Panc1 (cell line): ENCODE measurements around the gene GALNT9. TPM values are rescaled to one million over a fixed set of nuclear protein-coding genes. Genes with fewer than 3 reads are reported as not detected.

Experiments
- ATAC-seq: fragments of 200-7000 bp; cut with Tn5 transposase; 2 replicates; pipeline ENCODE4 v1.9.1; 2020; ENCODE audit warnings: mild to moderate bottlenecking, moderate library complexity
- BruUV-seq: library from RNA; stranded (reverse); fragments of 400-500 nt; replicated peaks from 2 replicates; lab custom pipeline; 2021; lab: Mats Ljungman, UMichigan
- CTCF ChIA-PET: fragments of 300-600 bp; sonication (Branson Sonifier 250); formaldehyde crosslinking; loops from one replicate; lab custom pipeline; 2022; ENCODE audit warnings: antibody characterized with exemption; lab: Charles Lee
- POLR2A ChIA-PET: fragments of 300-600 bp; sonication (Branson Sonifier 250); formaldehyde crosslinking; loops from one replicate; lab custom pipeline; 2022; ENCODE audit warnings: antibody characterized with exemption; lab: Charles Lee
- DNase-seq: peaks from one replicate; pipeline ENCODE4 v3.0.0-alpha.2; 2010; ENCODE audit warnings: low read depth, low spot score
- H3K27ac ChIP-seq: 2 replicates; pipeline ENCODE4 v1.5.1; 2011; ENCODE audit warnings: mild to moderate bottlenecking, low read length, inconsistent platforms
- H3K27me3 ChIP-seq: fragments of 200-500 bp; sonication (Bioruptor generic); 2 replicates; pipeline ENCODE4 v1.6.0; 2014; ENCODE audit warnings: low read length, inconsistent platforms; ENCODE audit not compliant: control insufficient read depth, insufficient read depth
- H3K36me3 ChIP-seq: fragments of 200-500 bp; sonication (Bioruptor generic); 2 replicates; pipeline ENCODE4 v1.5.1; 2014; ENCODE audit warnings: inconsistent platforms, mild to moderate bottlenecking, low read length, moderate library complexity; ENCODE audit not compliant: control insufficient read depth, insufficient read depth
- H3K4me1 ChIP-seq: 2 replicates; pipeline ENCODE4 v1.5.1; 2011; ENCODE audit warnings: inconsistent platforms, mild to moderate bottlenecking, low read length, moderate library complexity; ENCODE audit not compliant: control insufficient read depth, insufficient read depth
- H3K4me3 ChIP-seq, 2 experiments: 2 replicates each; pipeline ENCODE4 v1.5.1; 2011 to 2012; ENCODE audit warnings: low read depth in 2 of 2, low read length in 2 of 2, mild to moderate bottlenecking in 2 of 2, inconsistent platforms in 1 of 2, moderate library complexity in 1 of 2
- H3K9me3 ChIP-seq: fragments of 200-500 bp; sonication (Bioruptor generic); 2 replicates; pipeline ENCODE4 v1.5.1; 2014; ENCODE audit warnings: low read depth, mild to moderate bottlenecking, inconsistent platforms, low read length, moderate library complexity; ENCODE audit not compliant: control insufficient read depth, insufficient read depth
- POLR2AphosphoS5 ChIP-seq: IDR thresholded peaks from 2 replicates; pipeline ENCODE4 v1.6.1; 2012; ENCODE audit warnings: mild to moderate bottlenecking, low read depth, low read length, moderate library complexity
- SIN3A ChIP-seq: IDR thresholded peaks from 2 replicates; pipeline ENCODE4 v1.6.1; 2012; ENCODE audit warnings: low read depth, mild to moderate bottlenecking, low read length, moderate library complexity, borderline replicate concordance; ENCODE audit not compliant: insufficient read depth
- TCF7L2 ChIP-seq: IDR thresholded peaks from 2 replicates; pipeline ENCODE4 v1.6.1; 2011; ENCODE audit warnings: mild to moderate bottlenecking, low read depth, low read length, inconsistent platforms
- in situ Hi-C: cut with HindIII; loops from 2 replicates; pipeline ENCODE4 v1.10.0; 2016; ENCODE audit warnings: low sequenced_read_pairs, low pct_unique_long_range_greater_than_20kb
- intact Hi-C: fragments of 100-400 bp; cut with micrococcal nuclease; formaldehyde crosslinking; loops from one replicate; pipeline ENCODE4 v1.10.0; 2022; ENCODE audit not compliant: unreplicated experiment
- total RNA-seq: library from RNA; stranded (reverse); gene quantifications from one replicate; pipeline ENCODE4 v1.2.1, GENCODE V29; 2021; ENCODE audit not compliant: unreplicated experiment
- TF ChIP-seq, protein P1 (sequence below), 2 experiments: IDR thresholded peaks; 2 replicates each; pipeline ENCODE4 v1.6.1; 2011 to 2012; ENCODE audit warnings: low read depth in 2 of 2, control low read depth in 1 of 2, low read length in 1 of 2, mild to moderate bottlenecking in 1 of 2, moderate library complexity in 1 of 2; ENCODE audit not compliant: insufficient read depth in 1 of 2
- TF ChIP-seq, protein P2 (sequence below): fragments of 450-650 bp; IDR thresholded peaks from 2 replicates; pipeline ENCODE4 v1.5.1; 2017; ENCODE audit warnings: mild to moderate bottlenecking

GALNT9 gene
- total RNA-seq, 1 experiment from 2014 or later = 0.33 TPM

- no peak overlapping the region for H3K27ac ChIP-seq
- POLR2A ChIA-PET = no interaction called here
- H3K4me1 ChIP-seq = 0 out of 2 replicates have a peak, but pooled peaks cover 2% of the 10 kb centered on the region
- H3K4me3 ChIP-seq = no peak overlapping the region
- no peaks in the 10 kb centered on the region for H3K36me3 ChIP-seq
- BruUV-seq = no TSS peak
- ATAC-seq = no peak
- no peaks in the 10 kb centered on the region for H3K9me3 ChIP-seq
- in situ Hi-C loops (no loop called here), intact Hi-C loops (no loop called here)
- H3K27me3 ChIP-seq = peaks cover 5% of the 10 kb centered on the region; the same call in 1 of the 2 replicates
- DNase-seq = no peak
- CTCF ChIA-PET = no interaction called here
- no peak for TF ChIP-seq TCF7L2
- TF ChIP-seq, protein P1, sequence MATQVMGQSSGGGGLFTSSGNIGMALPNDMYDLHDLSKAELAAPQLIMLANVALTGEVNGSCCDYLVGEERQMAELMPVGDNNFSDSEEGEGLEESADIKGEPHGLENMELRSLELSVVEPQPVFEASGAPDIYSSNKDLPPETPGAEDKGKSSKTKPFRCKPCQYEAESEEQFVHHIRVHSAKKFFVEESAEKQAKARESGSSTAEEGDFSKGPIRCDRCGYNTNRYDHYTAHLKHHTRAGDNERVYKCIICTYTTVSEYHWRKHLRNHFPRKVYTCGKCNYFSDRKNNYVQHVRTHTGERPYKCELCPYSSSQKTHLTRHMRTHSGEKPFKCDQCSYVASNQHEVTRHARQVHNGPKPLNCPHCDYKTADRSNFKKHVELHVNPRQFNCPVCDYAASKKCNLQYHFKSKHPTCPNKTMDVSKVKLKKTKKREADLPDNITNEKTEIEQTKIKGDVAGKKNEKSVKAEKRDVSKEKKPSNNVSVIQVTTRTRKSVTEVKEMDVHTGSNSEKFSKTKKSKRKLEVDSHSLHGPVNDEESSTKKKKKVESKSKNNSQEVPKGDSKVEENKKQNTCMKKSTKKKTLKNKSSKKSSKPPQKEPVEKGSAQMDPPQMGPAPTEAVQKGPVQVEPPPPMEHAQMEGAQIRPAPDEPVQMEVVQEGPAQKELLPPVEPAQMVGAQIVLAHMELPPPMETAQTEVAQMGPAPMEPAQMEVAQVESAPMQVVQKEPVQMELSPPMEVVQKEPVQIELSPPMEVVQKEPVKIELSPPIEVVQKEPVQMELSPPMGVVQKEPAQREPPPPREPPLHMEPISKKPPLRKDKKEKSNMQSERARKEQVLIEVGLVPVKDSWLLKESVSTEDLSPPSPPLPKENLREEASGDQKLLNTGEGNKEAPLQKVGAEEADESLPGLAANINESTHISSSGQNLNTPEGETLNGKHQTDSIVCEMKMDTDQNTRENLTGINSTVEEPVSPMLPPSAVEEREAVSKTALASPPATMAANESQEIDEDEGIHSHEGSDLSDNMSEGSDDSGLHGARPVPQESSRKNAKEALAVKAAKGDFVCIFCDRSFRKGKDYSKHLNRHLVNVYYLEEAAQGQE (IDR thresholded peaks at IDR 0.05; ENCODE audit: insufficient read depth in 1 of 2, low read depth in 2 of 2, low read length in 1 of 2) = no peak
Observed at GRCh38 chr12:132227118-132227517, 102.3 kb downstream of the GALNT9 start.

- no TSS peak for BruUV-seq
- TF ChIP-seq POLR2AphosphoS5 = no peak
- no peak for TF ChIP-seq TCF7L2
- TF ChIP-seq SIN3A = no peak
- TF ChIP-seq, protein P1 (IDR thresholded peaks at IDR 0.05; ENCODE audit: insufficient read depth in 1 of 2, low read depth in 2 of 2, low read length in 1 of 2) = no peak
- TF ChIP-seq, protein P2, sequence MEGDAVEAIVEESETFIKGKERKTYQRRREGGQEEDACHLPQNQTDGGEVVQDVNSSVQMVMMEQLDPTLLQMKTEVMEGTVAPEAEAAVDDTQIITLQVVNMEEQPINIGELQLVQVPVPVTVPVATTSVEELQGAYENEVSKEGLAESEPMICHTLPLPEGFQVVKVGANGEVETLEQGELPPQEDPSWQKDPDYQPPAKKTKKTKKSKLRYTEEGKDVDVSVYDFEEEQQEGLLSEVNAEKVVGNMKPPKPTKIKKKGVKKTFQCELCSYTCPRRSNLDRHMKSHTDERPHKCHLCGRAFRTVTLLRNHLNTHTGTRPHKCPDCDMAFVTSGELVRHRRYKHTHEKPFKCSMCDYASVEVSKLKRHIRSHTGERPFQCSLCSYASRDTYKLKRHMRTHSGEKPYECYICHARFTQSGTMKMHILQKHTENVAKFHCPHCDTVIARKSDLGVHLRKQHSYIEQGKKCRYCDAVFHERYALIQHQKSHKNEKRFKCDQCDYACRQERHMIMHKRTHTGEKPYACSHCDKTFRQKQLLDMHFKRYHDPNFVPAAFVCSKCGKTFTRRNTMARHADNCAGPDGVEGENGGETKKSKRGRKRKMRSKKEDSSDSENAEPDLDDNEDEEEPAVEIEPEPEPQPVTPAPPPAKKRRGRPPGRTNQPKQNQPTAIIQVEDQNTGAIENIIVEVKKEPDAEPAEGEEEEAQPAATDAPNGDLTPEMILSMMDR = no peak
- ChIA-PET POLR2A (no interaction called here), CTCF (no interaction called here)
- DNase-seq = no peak
- no peak overlapping the region for H3K4me3 ChIP-seq
- no peak for ATAC-seq
- H3K27ac ChIP-seq = no peak overlapping the region
- no peaks in the 10 kb centered on the region for H3K9me3 ChIP-seq
- no peaks in the 10 kb centered on the region for H3K36me3 ChIP-seq
- intact Hi-C loops (no loop called here), in situ Hi-C loops (no loop called here)
- H3K4me1 ChIP-seq = 0 out of 2 replicates have a peak, but pooled peaks cover 2% of the 10 kb centered on the region
- peaks cover 5% of the 10 kb centered on the region; the same call in 1 of the 2 replicates for H3K27me3 ChIP-seq
Observed at GRCh38 chr12:132226604-132227003, 102.8 kb downstream of the GALNT9 start.
